Heart right ventricle (tissue), 16 donors: ENCODE measurements around the gene MYO15A. TPM values are rescaled to one million over a fixed set of nuclear protein-coding genes. Genes with fewer than 3 reads are reported as not detected.

Experiments used
- ATAC-seq, 8 donors: fragments of 200-7000 bp; cut with Tn5 transposase; one replicate each; pipeline ENCODE4 v1.9.1; 2020; ENCODE audit warnings: mild to moderate bottlenecking in 8 of 8, moderate library complexity in 8 of 8, moderate number of reproducible peaks in 1 of 8
- DNase-seq, 2 donors: peaks; one replicate each; pipeline ENCODE4 v3.0.0-alpha.2; 2020
- H3K27ac ChIP-seq, 10 donors: fragments of 200-600 bp; sonication (generic) in 2 of 10; one replicate each; pipeline versions ENCODE4 v1.5.0 to v1.8.0; 2020 to 2022; ENCODE audit warnings: mild to moderate bottlenecking in 3 of 10
- H3K27me3 ChIP-seq, 7 donors: fragments of 200-600 bp; one replicate each; pipeline ENCODE4 v1.8.0; 2021 to 2022; ENCODE audit warnings: mild to moderate bottlenecking in 2 of 7
- H3K36me3 ChIP-seq, 9 donors: fragments of 200-600 bp; sonication (generic) in 1 of 9; one replicate each; pipeline versions ENCODE4 v1.5.0 to v1.8.0; 2020 to 2022; ENCODE audit warnings: mild to moderate bottlenecking in 2 of 9
- H3K4me1 ChIP-seq, 9 donors: fragments of 200-600 bp; sonication (generic) in 1 of 9; one replicate each; pipeline versions ENCODE4 v1.5.0 to v1.8.0; 2020 to 2022; ENCODE audit warnings: mild to moderate bottlenecking in 4 of 9
- H3K4me3 ChIP-seq, 10 donors: fragments of 200-600 bp; sonication (generic) in 2 of 10; one replicate each; pipeline versions ENCODE4 v1.5.0 to v1.8.0; 2020 to 2022; ENCODE audit warnings: mild to moderate bottlenecking in 7 of 10, moderate library complexity in 2 of 10
- H3K9me3 ChIP-seq, 11 donors: fragments of 200-600 bp in 10 of 11; sonication (generic) in 2 of 11; one replicate each; pipeline versions ENCODE4 v1.5.0 to v1.8.0; 2013 to 2022; ENCODE audit warnings: mild to moderate bottlenecking in 2 of 11, control low read depth in 1 of 11, moderate library complexity in 1 of 11
- CTCF ChIP-seq, 9 donors: fragments of 200-600 bp; sonication (generic) in 2 of 9; IDR thresholded peaks; one replicate each; pipeline versions ENCODE4 v1.5.0 to v1.8.0; 2021 to 2022; ENCODE audit warnings: antibody characterized with exemption in 9 of 9, mild to moderate bottlenecking in 5 of 9, moderate library complexity in 1 of 9
- WGBS, 2 donors: extraction: QIAGEN DNeasy Blood & Tissue Kit; methylation state at CpG; one replicate each; pipeline ENCODE4 v1.1.7; 2013; ENCODE audit warnings: inconsistent platforms in 1 of 2; 5-methylcytosine and 5-hydroxymethylcytosine counted together
- intact Hi-C, 10 donors: fragments of 100-400 bp; cut with DNase I; formaldehyde crosslinking; loops; one replicate each; pipeline versions ENCODE4 v1.11.1 to v1.14.2; 2022
- polyA plus RNA-seq, 2 donors: library from polyadenylated mRNA; stranded (reverse); fragments of 200-250 nt; gene quantifications; one replicate each; pipeline ENCODE4 v1.2.3, GENCODE V29; 2013
- total RNA-seq, 10 donors: library from RNA; stranded (reverse); fragmentation: NEBNext Ultra II Directional in 3 of 10; extraction: Animal tissue kit (Norgen Biotek cat#: 25700) in 3 of 10; gene quantifications; one replicate each; pipeline versions ENCODE4 v1.2.1 to v1.2.4, GENCODE V29; 2021 to 2023
- donor health status: Arrhythmogenic right ventricular cardiomyopathy.
- donor health status: ischemic (EF 13 %, LVEDD 7.1; RV severe dilation, severe dysfunction).
- donor health status: healthy with polysubstance abuse.
- donor health status: DM: no; HTN: yes; CAD: no.
- donor health status: DM: no; HTN: no; CAD: no.
- donor health status: ischemic (EF 25% LVEDD 6.9; RV normal size, moderate dysfunction).
- donor health status: ischemic (EF 25% LVEDD 5.7; RV mildly dilated, moderate dysfunction).
- donor health status: healthy.
- donor health status: DM: yes; HTN: yes; CAD: no.
- donor health status: Ischemic cardiomyopathy.
- donor health status: ischemic (EF 35%, LVEDD 5.7; RV mildly dilated, moderate dysfunction).
- donor health status: nonischemic (EF 11% LVEDD 7.7; RV severe dilation, severe dysfunction).
- donor health status: DM: yes; HTN: yes; CAD: no.
- donor health status: PGD.
- donor health status: ischemic (EF 29% LVEDD 5.4; RV normal size, mild dysfunction).
- donor health status: nonischemic (EF 23%, LVEDD 6.1; RV moderate dilation, normal function).

Gene MYO15A
- total and polyA plus RNA-seq, 12 donors: 0.11 to 1.2 (median 0.27) TPM; not detected in 3

GRCh38 chr17:18065546-18065945 lies 43.0 kb upstream of the MYO15A start:
- DNase-seq (no peak), ATAC-seq (no peak)
- H3K4me1 ChIP-seq: no peaks in the 10 kb centered on the region
- no peak overlapping the region for H3K27ac ChIP-seq
- WGBS, 2 donors: 95% methylated on average over 11 of the region's 11 CpGs
- no peaks in the 10 kb centered on the region for H3K9me3 ChIP-seq
- H3K27me3 ChIP-seq: no peaks in the 10 kb centered on the region
- H3K36me3 ChIP-seq: peaks cover 0 to 73% (median 25%) of the 10 kb centered on the region in 9 donors
- H3K4me3 ChIP-seq: no peak overlapping the region
- intact Hi-C loops: no loop called here
- TF ChIP-seq CTCF (IDR thresholded peaks at IDR 0.05): no peak

- peak in 1 of 8 donors; percentile 41 for ATAC-seq
- peaks cover 0 to 60% (median 16%) of the 10 kb centered on the region in 9 donors for H3K36me3 ChIP-seq
- H3K4me3 ChIP-seq: no peak overlapping the region
- no peaks in the 10 kb centered on the region for H3K27me3 ChIP-seq
- no peak for DNase-seq
- TF ChIP-seq CTCF (IDR thresholded peaks at IDR 0.05): no peak
- peaks cover 0 to 6% (median 0%) of the 10 kb centered on the region in 9 donors for H3K4me1 ChIP-seq
- intact Hi-C loops: no loop called here
- no peaks in the 10 kb centered on the region for H3K9me3 ChIP-seq
- 96 to 97% methylated on average over 4 of the region's 4 CpGs for WGBS, 2 donors
- H3K27ac ChIP-seq: no peak overlapping the region
Measured at GRCh38 chr17:18066866-18067265, 41.7 kb upstream of the MYO15A start.

- intact Hi-C loops: no loop called here
- no peak overlapping the region for H3K27ac ChIP-seq
- DNase-seq: no peak
- H3K9me3 ChIP-seq: no peaks in the 10 kb centered on the region
- H3K27me3 ChIP-seq: no peaks in the 10 kb centered on the region
- no peak overlapping the region for H3K4me3 ChIP-seq
- WGBS, 2 donors: 99 to 100% methylated on average over 2 of the region's 2 CpGs
- ATAC-seq: no peak
- H3K36me3 ChIP-seq: peaks cover 0 to 38% (median 12%) of the 10 kb centered on the region in 9 donors
- no peak for TF ChIP-seq CTCF (IDR thresholded peaks at IDR 0.05)
- H3K4me1 ChIP-seq: peaks cover 0 to 6% (median 0%) of the 10 kb centered on the region in 9 donors
Measured at GRCh38 chr17:18069101-18069500, 39.5 kb upstream of the MYO15A start.

- Histone ChIP-seq H3K9me3 (no peaks in the 10 kb centered on the region), H3K27ac (no peak overlapping the region), H3K36me3 (peaks cover 0 to 20% (median 0%) of the 10 kb centered on the region in 9 donors), H3K4me1 (peaks cover 0 to 6% (median 0%) of the 10 kb centered on the region in 9 donors), H3K4me3 (peak overlapping the region in 6 of 10 donors; percentile 2 to 23 (median 5)), H3K27me3 (peaks cover 0 to 2% (median 0%) of the 10 kb centered on the region in 7 donors)
- intact Hi-C loops: no loop called here
- DNase-seq (no peak), ATAC-seq (peak in 1 of 8 donors; percentile 42)
- TF ChIP-seq CTCF (IDR thresholded peaks at IDR 0.05): no peak
- WGBS, 2 donors: 20 to 24% methylated on average over 8 of the region's 8 CpGs
Measured at GRCh38 chr17:18070861-18071340, 37.7 kb upstream of the MYO15A start.
